ENCODE data around the gene AAGAB.

AAGAB gene

GRCh38 chr15:67187351-67187854 lies 67.1 kb downstream of the AAGAB start:
- H3K4me3 ChIP-seq (ENCODE audit: low read length): no peak overlapping the region
- no peak for TF ChIP-seq CTCF (conservative IDR thresholded peaks at IDR 0.05; ENCODE audit: low read length)
- DNase-seq (ENCODE audit: low read depth): peak; percentile 38

- no peak for TF ChIP-seq CTCF (conservative IDR thresholded peaks at IDR 0.05; ENCODE audit: low read length)
- no peak overlapping the region for H3K4me3 ChIP-seq (ENCODE audit: low read length)
- DNase-seq (ENCODE audit: low read depth): no peak
Measured at GRCh38 chr15:67186688-67187087, 67.8 kb downstream of the AAGAB start.

- TF ChIP-seq CTCF (conservative IDR thresholded peaks at IDR 0.05; ENCODE audit: low read length): no peak
Measured at GRCh38 chr15:67186226-67186649, 68.2 kb downstream of the AAGAB start.

GRCh38 chr15:67185621-67186225 lies 68.7 kb downstream of the AAGAB start:
- DNase-seq (ENCODE audit: low read depth): peak; percentile 76

More at GRCh38 chr15:67186226-67186649, 68.2 kb downstream of the AAGAB start:
- peak; percentile 43 for DNase-seq (ENCODE audit: low read depth)
- H3K4me3 ChIP-seq (ENCODE audit: low read length): no peak overlapping the region

GRCh38 chr15:67185051-67185450 lies 69.4 kb downstream of the AAGAB start:
- DNase-seq (ENCODE audit: low read depth): no peak
- no peak overlapping the region for H3K4me3 ChIP-seq (ENCODE audit: low read length)
- TF ChIP-seq CTCF (conservative IDR thresholded peaks at IDR 0.05; ENCODE audit: low read length): no peak

More at GRCh38 chr15:67185621-67186225, 68.7 kb downstream of the AAGAB start:
- H3K4me3 ChIP-seq (ENCODE audit: low read length): no peak overlapping the region
- no peak for TF ChIP-seq CTCF (conservative IDR thresholded peaks at IDR 0.05; ENCODE audit: low read length)

GRCh38 chr15:67184208-67184925 lies 70.1 kb downstream of the AAGAB start:
- no peak for DNase-seq (ENCODE audit: low read depth)
- H3K4me3 ChIP-seq (ENCODE audit: low read length): no peak overlapping the region
- TF ChIP-seq CTCF (conservative IDR thresholded peaks at IDR 0.05; ENCODE audit: low read length): no peak

Data from AG10803 (cell line).